HepG2 (cell line): Measurements from ENCODE around the gene HS3ST3B1. TPM values are rescaled to one million over a fixed set of nuclear protein-coding genes. Genes with fewer than 3 reads are reported as not detected.

Experiments
- ATAD3A ChIP-seq: sonication (generic); formaldehyde crosslinking; IDR thresholded peaks from 2 replicates; pipeline ENCODE4 v1.4.0; 2020; ENCODE audit warnings: missing genetic modification reagents
- HMGXB3 ChIP-seq: sonication (generic); formaldehyde crosslinking; IDR thresholded peaks from 2 replicates; pipeline ENCODE4 v1.4.0; 2020; ENCODE audit warnings: missing genetic modification reagents, borderline replicate concordance
- MED1 ChIP-seq: sonication (generic); formaldehyde crosslinking; IDR thresholded peaks from 2 replicates; pipeline ENCODE4 v1.4.0; 2020; ENCODE audit warnings: missing genetic modification reagents
- NFE2L2 ChIP-seq: fragments of 150-350 bp; IDR thresholded peaks from 2 replicates; pipeline ENCODE4 v1.6.1; 2014; ENCODE audit warnings: low read length
- PHF21A ChIP-seq: sonication (generic); formaldehyde crosslinking; IDR thresholded peaks from 2 replicates; pipeline ENCODE4 v1.5.0; 2020; ENCODE audit warnings: mild to moderate bottlenecking, missing genetic modification reagents
- PHF8 ChIP-seq: sonication (generic); formaldehyde crosslinking; IDR thresholded peaks from 2 replicates; pipeline ENCODE4 v1.5.0; 2020; ENCODE audit warnings: missing genetic modification reagents
- RARA ChIP-seq: IDR thresholded peaks from 2 replicates; pipeline ENCODE4 v1.6.1; 2016; ENCODE audit warnings: missing genetic modification reagents, missing compliant biosample characterization
- RXRB ChIP-seq: IDR thresholded peaks from 2 replicates; pipeline ENCODE4 v1.6.1; 2016; ENCODE audit warnings: borderline replicate concordance, missing genetic modification reagents, missing compliant biosample characterization
- SNAPC2 ChIP-seq: sonication (generic); formaldehyde crosslinking; IDR thresholded peaks from 2 replicates; pipeline ENCODE4 v1.8.1; 2022; ENCODE audit warnings: mild to moderate bottlenecking, missing genetic modification reagents
- TARDBP ChIP-seq: sonication (generic); formaldehyde crosslinking; IDR thresholded peaks from 2 replicates; pipeline ENCODE4 v1.8.0; 2022; ENCODE audit warnings: mild to moderate bottlenecking, missing genetic modification reagents
- ZNF3 ChIP-seq: IDR thresholded peaks from 2 replicates; pipeline ENCODE4 v1.7.0; 2017; ENCODE audit warnings: inconsistent platforms
- ZNF430 ChIP-seq: sonication (generic); formaldehyde crosslinking; IDR thresholded peaks from 2 replicates; pipeline ENCODE4 v1.9.0; 2021; ENCODE audit warnings: mild to moderate bottlenecking, missing genetic modification reagents
- ZNF597 ChIP-seq: sonication (generic); formaldehyde crosslinking; IDR thresholded peaks from 2 replicates; pipeline ENCODE4 v1.5.0; 2020; ENCODE audit warnings: missing genetic modification reagents
- ZNF761 ChIP-seq: sonication (generic); formaldehyde crosslinking; conservative IDR thresholded peaks from 2 replicates; pipeline ENCODE4 v1.4.0; 2020; ENCODE audit warnings: mild to moderate bottlenecking, missing genetic modification reagents
- ZNF766 ChIP-seq: sonication (generic); formaldehyde crosslinking; IDR thresholded peaks from 2 replicates; pipeline ENCODE4 v1.5.0; 2020; ENCODE audit warnings: missing genetic modification reagents, borderline replicate concordance
- polyA plus RNA-seq, 8 experiments: library from polyadenylated mRNA; depleted of rRNA in 3 of 8; stranded (reverse) in 7 of 8; unstranded in 1 of 8; fragments of >200 nt; fragmentation: Illumina TruSeq in 4 of 8; extraction: Trizol in 4 of 8; gene quantifications; 2 replicates each; pipeline versions ENCODE4 v1.2.1 to v1.2.3, GENCODE V29; 2011 to 2016; ENCODE audit warnings: low read depth in 4 of 8, missing spikeins in 1 of 8, mixed read lengths in 1 of 8; ENCODE audit not compliant: insufficient read depth in 1 of 8
- total RNA-seq, 5 experiments: library from RNA; depleted of rRNA; stranded (reverse); fragments of >200 nt; fragmentation: Illumina TruSeq; extraction: Trizol; gene quantifications; 2 replicates each; pipeline ENCODE4 v1.2.3, GENCODE V29; 2016; ENCODE audit warnings: low read depth in 1 of 5
- TF ChIP-seq, protein P1 (sequence below): sonication (generic); formaldehyde crosslinking; IDR thresholded peaks from 2 replicates; pipeline ENCODE4 v1.4.0; 2020; ENCODE audit warnings: missing genetic modification reagents
- TF ChIP-seq, protein P2 (sequence below): sonication (generic); formaldehyde crosslinking; IDR thresholded peaks from 2 replicates; pipeline ENCODE4 v1.4.0; 2020; ENCODE audit warnings: low read depth, mild to moderate bottlenecking, missing genetic modification reagents
- TF ChIP-seq, protein P3 (sequence below): fragments of 450-650 bp; IDR thresholded peaks from 2 replicates; pipeline ENCODE4 v1.6.1; 2017; ENCODE audit warnings: mild to moderate bottlenecking

HS3ST3B1 gene
- total and polyA plus RNA-seq, 2 of the 13 experiments (the other 11 are each of a cell fraction or from before 2014, with no cell fraction given), result 15.7 to 39.5 TPM

- no peak for TF ChIP-seq ZNF597 (CRISPR knock-in tag)
- no peak; the same call in 1 of the 2 replicates for TF ChIP-seq RXRB
- TF ChIP-seq ZNF766, result no peak
- TF ChIP-seq, protein P1, sequence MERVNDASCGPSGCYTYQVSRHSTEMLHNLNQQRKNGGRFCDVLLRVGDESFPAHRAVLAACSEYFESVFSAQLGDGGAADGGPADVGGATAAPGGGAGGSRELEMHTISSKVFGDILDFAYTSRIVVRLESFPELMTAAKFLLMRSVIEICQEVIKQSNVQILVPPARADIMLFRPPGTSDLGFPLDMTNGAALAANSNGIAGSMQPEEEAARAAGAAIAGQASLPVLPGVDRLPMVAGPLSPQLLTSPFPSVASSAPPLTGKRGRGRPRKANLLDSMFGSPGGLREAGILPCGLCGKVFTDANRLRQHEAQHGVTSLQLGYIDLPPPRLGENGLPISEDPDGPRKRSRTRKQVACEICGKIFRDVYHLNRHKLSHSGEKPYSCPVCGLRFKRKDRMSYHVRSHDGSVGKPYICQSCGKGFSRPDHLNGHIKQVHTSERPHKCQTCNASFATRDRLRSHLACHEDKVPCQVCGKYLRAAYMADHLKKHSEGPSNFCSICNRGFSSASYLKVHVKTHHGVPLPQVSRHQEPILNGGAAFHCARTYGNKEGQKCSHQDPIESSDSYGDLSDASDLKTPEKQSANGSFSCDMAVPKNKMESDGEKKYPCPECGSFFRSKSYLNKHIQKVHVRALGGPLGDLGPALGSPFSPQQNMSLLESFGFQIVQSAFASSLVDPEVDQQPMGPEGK (CRISPR knock-in tag), result peak; percentile 66
- 0 out of 2 replicates have a peak, but pooled peaks have one; percentile 13 for TF ChIP-seq RARA (CRISPR knock-in tag)
- 0 out of 2 replicates have a peak, but pooled peaks have one; percentile 20 for TF ChIP-seq HMGXB3 (CRISPR knock-in tag)
- no peak for TF ChIP-seq ZNF3
- peak; percentile 75 for TF ChIP-seq PHF8
- TF ChIP-seq MED1 (CRISPR knock-in tag), result peak; percentile 67
- TF ChIP-seq NFE2L2, result no peak
- TF ChIP-seq PHF21A, result peak; percentile 76; the same call in 1 of the 2 replicates
- no peak for TF ChIP-seq SNAPC2 (CRISPR knock-in tag)
- no peak for TF ChIP-seq ATAD3A (CRISPR knock-in tag)
- TF ChIP-seq, protein P2, sequence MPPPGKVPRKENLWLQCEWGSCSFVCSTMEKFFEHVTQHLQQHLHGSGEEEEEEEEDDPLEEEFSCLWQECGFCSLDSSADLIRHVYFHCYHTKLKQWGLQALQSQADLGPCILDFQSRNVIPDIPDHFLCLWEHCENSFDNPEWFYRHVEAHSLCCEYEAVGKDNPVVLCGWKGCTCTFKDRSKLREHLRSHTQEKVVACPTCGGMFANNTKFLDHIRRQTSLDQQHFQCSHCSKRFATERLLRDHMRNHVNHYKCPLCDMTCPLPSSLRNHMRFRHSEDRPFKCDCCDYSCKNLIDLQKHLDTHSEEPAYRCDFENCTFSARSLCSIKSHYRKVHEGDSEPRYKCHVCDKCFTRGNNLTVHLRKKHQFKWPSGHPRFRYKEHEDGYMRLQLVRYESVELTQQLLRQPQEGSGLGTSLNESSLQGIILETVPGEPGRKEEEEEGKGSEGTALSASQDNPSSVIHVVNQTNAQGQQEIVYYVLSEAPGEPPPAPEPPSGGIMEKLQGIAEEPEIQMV (CRISPR knock-in tag), result peak; percentile 99
- TF ChIP-seq, protein P3, sequence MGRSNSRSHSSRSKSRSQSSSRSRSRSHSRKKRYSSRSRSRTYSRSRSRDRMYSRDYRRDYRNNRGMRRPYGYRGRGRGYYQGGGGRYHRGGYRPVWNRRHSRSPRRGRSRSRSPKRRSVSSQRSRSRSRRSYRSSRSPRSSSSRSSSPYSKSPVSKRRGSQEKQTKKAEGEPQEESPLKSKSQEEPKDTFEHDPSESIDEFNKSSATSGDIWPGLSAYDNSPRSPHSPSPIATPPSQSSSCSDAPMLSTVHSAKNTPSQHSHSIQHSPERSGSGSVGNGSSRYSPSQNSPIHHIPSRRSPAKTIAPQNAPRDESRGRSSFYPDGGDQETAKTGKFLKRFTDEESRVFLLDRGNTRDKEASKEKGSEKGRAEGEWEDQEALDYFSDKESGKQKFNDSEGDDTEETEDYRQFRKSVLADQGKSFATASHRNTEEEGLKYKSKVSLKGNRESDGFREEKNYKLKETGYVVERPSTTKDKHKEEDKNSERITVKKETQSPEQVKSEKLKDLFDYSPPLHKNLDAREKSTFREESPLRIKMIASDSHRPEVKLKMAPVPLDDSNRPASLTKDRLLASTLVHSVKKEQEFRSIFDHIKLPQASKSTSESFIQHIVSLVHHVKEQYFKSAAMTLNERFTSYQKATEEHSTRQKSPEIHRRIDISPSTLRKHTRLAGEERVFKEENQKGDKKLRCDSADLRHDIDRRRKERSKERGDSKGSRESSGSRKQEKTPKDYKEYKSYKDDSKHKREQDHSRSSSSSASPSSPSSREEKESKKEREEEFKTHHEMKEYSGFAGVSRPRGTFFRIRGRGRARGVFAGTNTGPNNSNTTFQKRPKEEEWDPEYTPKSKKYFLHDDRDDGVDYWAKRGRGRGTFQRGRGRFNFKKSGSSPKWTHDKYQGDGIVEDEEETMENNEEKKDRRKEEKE, result no peak
- no peak for TF ChIP-seq TARDBP (CRISPR knock-in tag)
- peak; percentile 58; the same call in 1 of the 2 replicates for TF ChIP-seq ZNF430
- TF ChIP-seq ZNF761 (CRISPR knock-in tag), result 0 out of 2 replicates have a peak, but pooled peaks have one; percentile 69
Observed at GRCh38 chr17:14297161-14297851, 3.6 kb upstream of the HS3ST3B1 start (continued).
